Heart left ventricle (tissue), 13 donors: ENCODE results near the gene GNPDA1.

Experiments
- CTCF ChIP-seq, 12 donors: fragments of 200-600 bp; sonication (generic) in 4 of 12; IDR thresholded peaks; one replicate each; pipeline versions ENCODE4 v1.5.0 to v1.8.0; 2018 to 2022; ENCODE audit warnings: antibody characterized with exemption in 12 of 12, mild to moderate bottlenecking in 5 of 12
- POLR2A ChIP-seq, 2 donors: fragments of 450-650 bp; IDR thresholded peaks; one replicate each; pipeline ENCODE4 v1.6.1; 2017; ENCODE audit warnings: antibody characterized with exemption in 2 of 2, mild to moderate bottlenecking in 2 of 2, moderate library complexity in 2 of 2
- donor health status: ischemic (EF 13 %, LVEDD 7.1; RV severe dilation, severe dysfunction).
- donor health status: DM: no; HTN: yes; CAD: no.
- donor health status: DM: no; HTN: no; CAD: no.
- donor health status: ischemic (EF 25% LVEDD 6.9; RV normal size, moderate dysfunction).
- donor health status: ischemic (EF 25% LVEDD 5.7; RV mildly dilated, moderate dysfunction).
- donor health status: ischemic (EF 35%, LVEDD 5.7; RV mildly dilated, moderate dysfunction).
- donor health status: nonischemic (EF 11% LVEDD 7.7; RV severe dilation, severe dysfunction).
- donor health status: DM: yes; HTN: yes; CAD: no.
- donor health status: PGD.
- donor health status: ischemic (EF 29% LVEDD 5.4; RV normal size, mild dysfunction).
- donor health status: nonischemic (EF 23%, LVEDD 6.1; RV moderate dilation, normal function).

DNA sequence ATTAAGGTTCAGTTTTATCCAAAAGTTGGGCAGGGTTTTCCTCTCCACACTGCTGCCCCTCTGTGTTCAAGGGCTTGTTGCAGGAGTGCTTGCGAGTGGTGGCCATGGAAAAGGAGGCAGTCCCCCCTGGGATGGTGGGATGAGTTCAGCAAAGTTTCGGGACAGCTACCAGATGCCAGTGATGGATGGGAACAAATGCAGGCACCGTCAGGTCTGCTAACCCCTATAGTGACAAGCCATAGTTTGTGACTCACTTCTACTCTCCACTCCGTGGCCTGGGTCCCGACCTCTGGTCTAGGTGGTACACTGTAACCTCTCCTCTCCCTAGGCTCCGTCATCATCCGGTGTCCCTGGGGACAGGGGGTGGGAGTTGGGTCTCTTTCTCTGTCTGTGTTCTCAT, 47.8 kb downstream of the GNPDA1 start:
- TF ChIP-seq CTCF (IDR thresholded peaks at IDR 0.05) (no peak), POLR2A (IDR thresholded peaks at IDR 0.05) (no peak)
